ENCODE data around the gene PGBD2.
"Not testable (repeated sequence)": the region's sequence is repeated elsewhere in the genome, so short reads cannot be mapped to it uniquely, and the experiment has no call there.

The PGBD2 gene

DNA sequence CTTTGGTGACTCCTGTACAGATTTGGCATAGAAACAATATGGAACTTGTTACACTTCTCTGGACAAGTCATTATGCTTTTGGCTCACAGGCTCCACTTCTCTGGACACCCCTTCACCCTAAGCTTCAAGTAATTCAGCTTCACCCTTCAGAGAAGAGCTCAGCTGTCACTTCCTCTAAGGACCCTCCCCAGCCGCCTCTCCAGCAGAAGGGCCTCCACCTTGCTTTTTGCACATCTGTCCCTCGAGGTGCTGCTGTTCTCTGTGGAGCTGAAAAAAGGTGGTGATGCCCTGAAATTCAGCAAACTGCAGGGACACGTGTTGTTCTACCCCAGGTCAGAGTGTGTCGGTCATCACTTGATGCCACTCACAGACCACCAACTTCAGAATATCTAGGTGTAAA, 19.8 kb downstream of the PGBD2 start:
- DNase-seq (ENCODE audit: low read depth, low spot score) = not testable (repeated sequence)

- DNase-seq (ENCODE audit: low read depth, low spot score) = no peak
These were observed 20.6 kb downstream of the PGBD2 start for GRCh38 chr1:248926401-248927182.

- not testable (repeated sequence) for DNase-seq (ENCODE audit: low read depth, low spot score)
These were observed 21.2 kb downstream of the PGBD2 start for GRCh38 chr1:248927283-248927682.

DNA sequence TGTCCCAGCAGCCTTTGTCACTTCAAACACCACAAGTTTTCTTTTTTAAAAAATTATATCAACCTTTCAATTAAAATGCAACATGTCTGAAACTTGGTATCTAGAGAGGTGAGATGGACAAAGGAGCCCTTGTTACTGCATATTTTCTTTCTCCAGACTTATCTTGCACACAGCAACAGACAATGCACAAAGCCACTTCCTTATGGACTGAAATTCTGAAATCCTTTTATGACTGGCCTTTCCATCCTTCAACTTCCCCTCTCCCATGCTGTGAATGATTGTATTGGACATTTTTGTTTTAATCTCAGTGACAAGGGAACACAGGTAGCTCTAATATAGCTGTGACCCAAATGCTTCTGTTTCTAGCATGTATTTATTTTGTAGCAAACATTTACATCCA, 22.1 kb downstream of the PGBD2 start:
- DNase-seq (ENCODE audit: low read depth, low spot score) = not testable (repeated sequence)

GRCh38 chr1:248930037-248930436, 24.0 kb downstream of the PGBD2 start:
- not testable (repeated sequence) for DNase-seq (ENCODE audit: low read depth, low spot score)

- not testable (repeated sequence) for DNase-seq (ENCODE audit: low read depth, low spot score)
These were observed 32.3 kb downstream of the PGBD2 start for GRCh38 chr1:248938173-248938809.

GRCh38 chr1:248944134-248944999, 38.3 kb downstream of the PGBD2 start:
- not testable (repeated sequence) for DNase-seq (ENCODE audit: low read depth, low spot score)

- not testable (repeated sequence) for DNase-seq (ENCODE audit: low read depth, low spot score)
These were observed 39.0 kb downstream of the PGBD2 start for GRCh38 chr1:248945000-248945423.

GRCh38 chr1:248945453-248945852, 39.4 kb downstream of the PGBD2 start:
- DNase-seq (ENCODE audit: low read depth, low spot score) = not testable (repeated sequence)

DNA sequence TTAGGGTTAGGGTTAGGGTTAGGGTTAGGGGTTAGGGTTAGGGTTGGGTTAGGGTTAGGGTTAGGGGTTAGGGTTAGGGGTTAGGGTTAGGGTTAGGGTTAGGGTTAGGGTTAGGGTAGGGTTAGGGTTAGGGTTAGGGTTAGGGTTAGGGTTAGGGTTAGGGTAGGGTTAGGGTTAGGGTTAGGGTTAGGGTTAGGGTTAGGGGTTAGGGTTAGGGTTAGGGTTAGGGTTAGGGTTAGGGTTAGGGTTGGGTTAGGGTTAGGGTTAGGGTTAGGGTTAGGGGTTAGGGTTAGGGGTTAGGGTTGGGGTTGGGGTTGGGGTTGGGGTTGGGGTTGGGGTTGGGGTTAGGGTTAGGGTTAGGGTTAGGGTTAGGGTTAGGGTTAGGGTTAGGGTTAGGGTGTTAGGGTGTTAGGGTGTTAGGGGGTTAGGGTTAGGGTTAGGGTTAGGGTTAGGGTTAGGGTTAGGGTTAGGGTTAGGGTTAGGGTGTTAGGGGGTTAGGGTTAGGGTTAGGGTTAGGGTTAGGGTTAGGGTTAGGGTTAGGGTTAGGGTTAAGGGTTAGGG, 39.9 kb downstream of the PGBD2 start:
- not testable (repeated sequence) for DNase-seq (ENCODE audit: low read depth, low spot score)

Measured in activated naive CD8-positive, alpha-beta T cell treated with anti-CD3 and anti-CD28 coated beads, Interleukin-2, amount 50 U/mL, for 16 hours (primary cell).